ENCODE measurements around the gene HMG20A. TPM values are rescaled to one million over a fixed set of nuclear protein-coding genes. Genes with fewer than 3 reads are reported as not detected.
A peak's percentile ranks its signal among the peaks of the same experiment; 100 is the strongest.

HMG20A gene
- total RNA-seq, 1 experiment from 2014 or later = 50.0 TPM

DNA sequence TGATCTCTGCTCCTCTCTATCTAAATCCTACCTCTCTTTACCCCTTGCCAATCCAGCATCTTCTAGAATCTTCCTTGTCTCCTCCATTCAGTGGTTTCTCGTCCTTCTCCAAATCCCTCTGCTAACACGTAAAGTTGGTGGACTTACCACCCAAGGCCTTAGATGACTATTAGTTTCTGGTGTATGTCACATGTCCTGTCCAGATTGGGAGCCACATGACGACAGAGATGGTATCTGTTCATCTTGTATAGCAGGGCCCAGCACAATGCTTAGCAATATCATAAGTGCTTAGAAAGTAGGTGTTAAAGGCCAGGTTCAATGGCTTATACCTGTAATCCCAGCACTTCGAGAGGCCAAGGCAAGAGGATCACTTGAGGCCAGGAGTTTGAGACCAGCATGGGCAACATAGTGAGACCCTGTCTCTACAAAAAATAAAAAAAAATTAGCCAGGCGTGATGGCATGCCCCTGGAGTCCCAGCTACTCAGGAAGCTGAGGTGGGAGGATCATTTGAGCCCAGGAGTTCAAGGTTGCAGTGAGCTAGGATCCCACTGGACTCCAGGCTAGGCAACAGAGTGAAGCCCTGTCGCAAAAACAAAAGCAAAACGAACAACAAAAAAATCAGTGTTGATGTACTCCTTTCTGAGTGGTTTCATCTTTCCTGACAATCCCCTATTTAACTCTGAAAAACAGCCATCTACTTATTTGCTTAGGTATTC lies 81.8 kb downstream of the HMG20A start:
- Histone ChIP-seq H3K4me1 (peaks cover 15% of the 10 kb centered on the region), H3K27me3 (no peaks in the 10 kb centered on the region), H3K27ac (no peak overlapping the region), H3K36me3 (no peaks in the 10 kb centered on the region), H3K4me3 (no peak overlapping the region), H3K9me3 (replicated peaks) (no peaks in the 10 kb centered on the region)
- no peak for DNase-seq

DNA sequence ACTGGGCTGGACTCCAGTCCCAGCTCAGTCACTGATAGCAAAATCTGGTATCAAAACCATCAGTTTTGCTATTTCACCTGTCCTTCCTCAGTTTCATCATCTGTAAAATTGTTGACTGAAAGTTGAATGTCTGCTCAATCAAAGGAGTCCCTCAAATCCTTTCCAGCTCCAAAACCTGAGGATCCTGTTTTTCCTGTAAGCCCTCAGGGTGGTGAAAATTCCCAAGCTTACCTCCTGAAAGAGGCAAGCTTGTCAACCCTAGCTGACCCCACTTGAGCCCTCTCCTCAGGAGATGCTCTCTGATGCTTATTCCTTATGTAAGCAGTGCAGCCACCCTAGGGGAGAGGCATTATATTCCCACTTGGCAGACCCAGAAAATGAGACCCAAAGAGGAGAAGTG lies 82.6 kb downstream of the HMG20A start:
- Histone ChIP-seq H3K4me3 (no peak overlapping the region), H3K4me1 (peaks cover 22% of the 10 kb centered on the region), H3K9me3 (replicated peaks) (no peaks in the 10 kb centered on the region), H3K36me3 (no peaks in the 10 kb centered on the region), H3K27ac (no peak overlapping the region), H3K27me3 (no peaks in the 10 kb centered on the region)
- no peak for DNase-seq

DNA sequence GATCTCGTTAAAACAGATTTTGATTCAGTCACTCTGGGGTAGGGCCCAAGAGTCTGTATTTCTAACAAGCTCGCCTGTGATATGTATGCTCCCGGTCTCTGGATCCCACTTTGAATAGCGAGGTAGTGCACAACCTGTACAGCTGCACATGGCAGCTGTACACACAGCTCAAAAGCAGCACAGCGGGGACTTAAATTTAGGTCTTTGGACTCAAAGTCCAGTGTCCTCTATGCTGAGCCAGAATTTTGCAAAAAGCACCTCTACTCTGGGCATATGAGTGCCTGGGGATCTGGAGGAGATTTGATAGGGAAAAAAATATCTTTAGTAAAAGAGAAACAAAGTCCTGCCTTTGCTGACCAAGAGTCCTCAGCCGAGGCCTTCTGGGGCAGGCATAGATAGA lies 83.1 kb downstream of the HMG20A start:
- no peaks in the 10 kb centered on the region for H3K9me3 ChIP-seq (replicated peaks)
- DNase-seq = no peak
- peaks cover 27% of the 10 kb centered on the region for H3K4me1 ChIP-seq
- H3K27me3 ChIP-seq = no peaks in the 10 kb centered on the region
- H3K27ac ChIP-seq = no peak overlapping the region
- H3K36me3 ChIP-seq = no peaks in the 10 kb centered on the region
- no peak overlapping the region for H3K4me3 ChIP-seq

DNA sequence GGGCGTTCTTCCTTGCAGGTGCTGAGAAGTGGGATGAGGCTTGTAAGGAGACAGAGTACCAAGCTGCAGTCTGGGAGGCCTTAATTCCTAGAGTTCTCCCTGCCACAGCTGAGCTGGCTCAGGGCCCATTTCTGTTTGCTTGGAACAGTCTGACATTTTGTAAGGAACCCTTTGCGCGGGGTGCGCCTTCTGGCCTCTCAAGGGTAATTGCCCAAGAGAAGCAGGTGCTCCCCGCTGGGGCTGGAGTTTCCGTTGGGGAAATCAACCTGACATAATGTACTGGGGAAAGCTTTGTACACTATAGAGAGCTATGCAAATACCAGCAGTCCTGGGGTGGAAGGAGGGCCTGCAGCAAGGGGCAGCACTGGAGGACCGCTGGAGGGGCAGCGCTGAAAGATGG lies 83.6 kb downstream of the HMG20A start:
- Histone ChIP-seq H3K4me1 (peaks cover 29% of the 10 kb centered on the region), H3K27me3 (no peaks in the 10 kb centered on the region), H3K4me3 (no peak overlapping the region), H3K27ac (no peak overlapping the region), H3K9me3 (replicated peaks) (no peaks in the 10 kb centered on the region), H3K36me3 (no peaks in the 10 kb centered on the region)
- DNase-seq = peak; percentile 44 to 65

DNA sequence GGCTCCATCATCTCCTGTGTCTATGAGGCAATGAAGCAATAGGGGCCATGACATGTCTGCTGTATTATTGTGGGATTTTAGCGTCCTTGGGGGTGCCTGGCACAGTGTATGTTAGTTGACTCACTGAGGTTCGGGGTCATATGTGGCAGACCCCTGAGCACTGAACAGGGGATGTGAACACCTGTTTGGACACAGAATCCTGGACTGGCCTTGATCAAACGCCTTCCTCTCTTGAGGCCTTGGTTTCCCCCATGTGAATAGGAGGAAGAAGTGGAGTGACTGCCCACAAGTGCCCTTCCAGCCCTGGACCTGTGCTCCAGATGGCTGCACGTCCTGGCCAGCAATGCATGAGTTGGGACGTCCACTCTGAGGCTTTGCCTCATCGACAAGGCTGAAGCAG lies 84.2 kb downstream of the HMG20A start:
- H3K4me3 ChIP-seq = no peak overlapping the region
- no peaks in the 10 kb centered on the region for H3K27me3 ChIP-seq
- H3K36me3 ChIP-seq = no peaks in the 10 kb centered on the region
- H3K27ac ChIP-seq = no peak overlapping the region
- peaks cover 29% of the 10 kb centered on the region for H3K4me1 ChIP-seq
- no peak for DNase-seq
- no peaks in the 10 kb centered on the region for H3K9me3 ChIP-seq (replicated peaks)

DNA sequence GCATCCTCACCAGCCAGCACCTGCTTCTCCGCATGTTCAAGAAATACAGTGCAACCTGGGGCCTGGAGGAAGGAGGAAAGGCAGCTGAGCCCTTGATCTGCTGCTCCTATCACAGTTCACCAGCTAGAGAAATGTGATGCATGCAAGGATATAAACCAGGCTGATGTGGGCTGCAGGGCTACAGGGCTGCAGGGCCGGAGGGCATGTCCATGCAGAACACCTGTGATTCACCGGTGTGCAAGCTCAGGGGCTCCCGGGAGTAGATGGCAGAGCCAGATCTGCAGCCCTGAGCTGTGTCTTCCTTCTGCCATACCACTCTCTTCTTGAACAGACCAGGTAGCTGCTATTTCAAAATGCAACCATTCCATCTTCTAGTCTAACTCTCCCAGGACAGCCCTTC lies 84.9 kb downstream of the HMG20A start:
- DNase-seq = no peak
- H3K4me3 ChIP-seq = no peak overlapping the region
- no peaks in the 10 kb centered on the region for H3K9me3 ChIP-seq (replicated peaks)
- no peak overlapping the region for H3K27ac ChIP-seq
- no peaks in the 10 kb centered on the region for H3K27me3 ChIP-seq
- H3K36me3 ChIP-seq = no peaks in the 10 kb centered on the region
- peaks cover 29% of the 10 kb centered on the region for H3K4me1 ChIP-seq

DNA sequence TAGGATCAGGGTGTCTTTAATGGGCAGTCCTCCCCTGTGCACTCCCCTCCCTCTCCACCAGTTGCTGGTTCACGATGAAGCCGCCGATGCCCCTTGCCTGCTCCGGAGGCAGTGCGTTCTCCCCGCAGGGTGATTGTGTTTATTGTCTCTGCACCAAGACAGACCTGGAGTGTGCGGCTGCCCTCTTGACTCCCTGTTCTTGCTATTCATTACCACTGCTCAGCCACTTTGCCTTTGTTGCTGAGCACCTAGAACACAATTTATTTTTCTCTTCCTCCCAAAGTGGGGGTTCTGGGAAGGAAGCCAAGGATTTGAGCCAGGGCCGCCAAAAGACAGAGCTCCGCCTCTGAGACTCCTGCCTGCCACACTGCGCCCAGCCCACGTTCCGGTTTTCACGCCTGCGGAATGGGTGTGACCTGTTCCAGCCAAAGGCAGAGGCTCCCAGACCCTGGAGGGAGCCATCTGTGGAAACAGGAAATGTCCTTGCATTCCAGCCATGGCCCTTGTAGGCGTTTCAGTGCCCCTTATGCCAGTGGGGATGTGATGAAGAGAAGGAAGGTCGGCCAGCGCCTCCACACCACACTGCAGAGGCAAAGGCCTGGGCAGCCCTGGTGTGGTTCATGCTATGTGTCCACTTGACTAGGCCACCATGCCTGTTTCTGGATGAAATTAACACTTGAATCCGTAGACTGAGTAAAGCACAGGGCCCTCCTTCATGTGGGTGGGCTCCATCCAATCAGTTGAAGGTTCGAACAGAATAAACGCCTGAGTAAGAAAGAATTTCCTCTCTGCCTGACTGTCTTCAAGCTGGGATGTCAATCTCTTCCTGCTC lies 85.8 kb downstream of the HMG20A start:
- peak overlapping the region; percentile 0; the same call in 1 of the 2 replicates for H3K27ac ChIP-seq
- peaks cover 29% of the 10 kb centered on the region for H3K4me1 ChIP-seq

DNA sequence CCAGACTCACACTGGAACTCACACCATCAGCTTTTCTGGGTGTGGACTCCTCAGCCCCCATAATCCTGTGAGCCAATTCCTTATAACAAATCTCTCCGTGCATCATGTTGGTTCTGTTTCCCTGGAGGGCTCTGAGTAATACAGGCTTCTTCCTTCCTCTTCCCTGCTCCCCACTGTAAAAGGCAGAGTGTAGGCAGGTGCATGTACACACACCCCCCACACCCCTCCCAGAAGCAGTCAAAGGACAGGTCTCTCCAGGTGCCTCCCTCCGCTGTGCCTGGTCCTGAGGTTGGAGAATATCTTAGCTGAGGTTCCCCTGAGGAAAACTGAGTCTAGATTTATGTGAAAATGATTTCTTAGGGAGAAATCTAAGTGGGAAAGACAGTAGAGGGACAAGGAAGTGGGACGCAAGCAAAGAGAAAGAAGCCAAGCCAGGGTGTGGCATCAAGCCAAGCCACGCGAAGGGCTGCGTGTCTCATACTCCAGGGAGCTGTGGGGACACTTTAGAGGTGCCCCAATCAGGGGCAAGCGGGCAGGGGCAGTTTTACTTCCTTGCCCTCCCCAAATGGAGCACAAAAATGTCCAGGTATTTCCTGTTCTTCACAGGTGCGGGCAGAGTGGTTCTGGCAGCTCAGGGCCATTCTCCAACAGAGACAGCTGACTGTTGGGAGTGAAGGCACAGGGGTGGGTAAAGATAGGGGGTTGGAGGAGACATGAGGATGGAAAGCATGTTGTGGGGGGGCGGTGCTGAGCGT lies 86.6 kb downstream of the HMG20A start:
- H3K4me1 ChIP-seq = peaks cover 29% of the 10 kb centered on the region
- peaks cover 3% of the 10 kb centered on the region; the same call in 1 of the 2 replicates for H3K9me3 ChIP-seq (replicated peaks)
- H3K27ac ChIP-seq = peak overlapping the region; percentile 29; the same call in 1 of the 2 replicates
- no peaks in the 10 kb centered on the region for H3K36me3 ChIP-seq
- H3K4me3 ChIP-seq = peak overlapping the region; percentile 21; the same call in 1 of the 2 replicates
- peak in 1 of 2 experiments; percentile 49 for DNase-seq
- H3K27me3 ChIP-seq = no peaks in the 10 kb centered on the region

More for the DNA sequence above, 85.8 kb downstream of the HMG20A start:
- H3K27me3 ChIP-seq = no peaks in the 10 kb centered on the region
- H3K4me3 ChIP-seq = peak overlapping the region; percentile 33
- no peaks in the 10 kb centered on the region for H3K9me3 ChIP-seq (replicated peaks)
- peak; percentile 71 to 72 for DNase-seq
- H3K36me3 ChIP-seq = no peaks in the 10 kb centered on the region

DNA sequence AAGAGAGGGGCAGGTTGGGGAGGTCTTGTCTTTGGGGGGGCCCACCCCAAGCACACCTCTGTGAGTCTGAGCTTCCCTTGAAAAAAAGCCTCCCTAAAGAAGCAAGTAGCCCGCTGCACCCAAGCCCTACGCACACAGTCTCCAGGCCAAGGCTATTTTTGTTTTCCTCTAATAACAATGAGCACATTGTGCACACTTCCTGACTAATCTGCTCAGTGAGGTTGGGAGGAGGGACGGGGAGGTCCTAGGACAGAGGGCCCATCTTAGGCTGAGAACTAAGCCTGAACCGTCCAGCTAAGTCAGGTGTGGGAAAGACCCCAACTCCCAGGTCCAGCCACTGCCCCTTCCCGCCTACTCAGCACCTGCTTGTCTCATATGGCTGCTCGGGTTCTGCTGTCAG lies 87.2 kb downstream of the HMG20A start:
- peaks cover 29% of the 10 kb centered on the region for H3K4me1 ChIP-seq
- H3K4me3 ChIP-seq = no peak overlapping the region; the same call in 1 of the 2 replicates
- peak; percentile 60 to 80 for DNase-seq
- H3K36me3 ChIP-seq = no peaks in the 10 kb centered on the region
- H3K9me3 ChIP-seq (replicated peaks) = peaks cover 3% of the 10 kb centered on the region; the same call in 1 of the 2 replicates
- no peaks in the 10 kb centered on the region for H3K27me3 ChIP-seq
- H3K27ac ChIP-seq = peak overlapping the region; percentile 29; the same call in 1 of the 2 replicates

DNA sequence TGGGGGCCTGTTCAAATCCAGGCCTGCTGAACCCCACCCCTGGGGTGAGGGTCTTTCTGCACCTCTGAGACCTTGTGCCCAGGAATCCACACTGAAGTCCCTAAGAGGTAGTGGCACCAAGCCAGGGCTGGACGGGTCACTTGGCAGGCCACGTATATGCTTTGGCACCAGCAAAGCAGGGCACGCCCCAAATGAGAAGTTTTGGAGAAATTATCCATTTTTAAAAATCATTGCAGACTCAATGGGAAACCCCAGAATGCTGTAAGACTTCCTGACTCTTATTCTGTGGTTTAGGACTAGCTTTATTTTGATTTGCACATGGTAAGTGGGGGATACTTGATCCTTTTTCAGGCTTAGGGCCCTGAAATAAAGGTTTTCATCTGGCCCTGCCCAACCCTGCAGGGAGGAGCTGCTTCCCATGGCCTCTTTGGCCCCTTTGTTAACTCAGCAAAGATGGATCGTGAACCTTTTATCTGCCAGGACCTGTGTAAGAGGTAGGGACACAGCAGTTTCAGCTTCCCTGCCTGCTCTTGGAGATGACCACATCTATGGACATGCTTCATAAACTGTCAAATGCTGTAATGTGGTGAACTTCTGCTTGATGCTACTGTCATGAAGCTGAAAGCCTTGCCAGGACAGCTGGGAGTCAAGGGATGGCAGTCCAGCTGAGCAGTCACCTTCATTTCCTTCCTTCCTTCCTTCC lies 88.0 kb downstream of the HMG20A start:
- Histone ChIP-seq H3K4me1 (peaks cover 29% of the 10 kb centered on the region), H3K27ac (no peak overlapping the region), H3K36me3 (no peaks in the 10 kb centered on the region), H3K9me3 (replicated peaks) (peaks cover 3% of the 10 kb centered on the region; the same call in 1 of the 2 replicates), H3K27me3 (no peaks in the 10 kb centered on the region), H3K4me3 (no peak overlapping the region)
- DNase-seq = peak in 1 of 2 experiments; percentile 38

DNA sequence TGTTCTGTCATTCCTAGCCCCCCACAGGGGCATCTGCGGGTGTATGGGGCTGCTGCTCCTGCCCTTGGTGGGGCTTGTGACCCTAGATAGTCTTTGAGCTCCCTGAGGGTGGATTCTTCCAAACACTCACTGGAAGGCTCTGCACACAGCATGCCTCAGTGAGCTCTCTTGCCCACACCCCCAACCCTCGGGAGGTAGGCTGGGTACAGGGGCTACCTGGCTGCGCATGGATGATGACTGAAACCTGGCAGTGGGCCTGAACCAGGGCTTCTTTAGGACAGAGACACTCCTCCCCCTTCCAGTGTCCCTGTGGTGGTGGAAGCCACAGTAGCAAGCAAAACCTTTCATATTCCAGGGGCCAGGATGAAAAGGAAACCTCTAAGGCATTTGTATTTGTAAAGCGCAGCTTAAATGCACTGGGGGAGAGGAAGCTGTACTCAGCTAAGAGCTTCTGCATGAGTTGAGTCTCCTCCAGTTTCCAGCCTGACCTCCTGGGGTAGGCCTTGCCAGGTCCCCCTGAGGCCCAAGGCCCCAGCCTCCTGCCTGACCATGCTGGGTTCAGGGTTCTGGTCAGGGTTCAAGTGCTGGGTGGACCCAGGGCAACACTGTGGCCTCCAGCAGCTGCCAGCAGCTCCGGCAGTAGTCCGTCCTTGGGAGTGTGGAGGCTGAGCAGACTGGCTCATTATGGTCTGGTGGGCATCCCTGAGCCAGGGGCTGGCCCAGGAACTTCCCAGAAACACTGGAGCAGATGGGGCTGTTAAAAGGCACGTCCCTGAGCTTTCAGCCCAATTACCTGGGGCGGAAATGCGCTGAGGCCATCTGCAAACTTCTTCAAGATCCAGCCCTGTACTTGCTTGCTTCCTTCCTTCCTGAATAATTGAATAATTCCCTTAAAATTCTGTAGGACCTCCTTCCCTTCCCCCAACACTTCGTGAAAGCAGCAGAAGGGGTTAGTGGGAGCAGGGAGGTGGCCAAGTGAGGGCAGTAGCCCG lies 89.7 kb downstream of the HMG20A start:
- Histone ChIP-seq H3K4me3 (no peak overlapping the region), H3K27me3 (no peaks in the 10 kb centered on the region), H3K9me3 (replicated peaks) (peaks cover 3% of the 10 kb centered on the region; the same call in 1 of the 2 replicates), H3K27ac (no peak overlapping the region), H3K36me3 (no peaks in the 10 kb centered on the region), H3K4me1 (peaks cover 29% of the 10 kb centered on the region)
- DNase-seq = no peak

DNA sequence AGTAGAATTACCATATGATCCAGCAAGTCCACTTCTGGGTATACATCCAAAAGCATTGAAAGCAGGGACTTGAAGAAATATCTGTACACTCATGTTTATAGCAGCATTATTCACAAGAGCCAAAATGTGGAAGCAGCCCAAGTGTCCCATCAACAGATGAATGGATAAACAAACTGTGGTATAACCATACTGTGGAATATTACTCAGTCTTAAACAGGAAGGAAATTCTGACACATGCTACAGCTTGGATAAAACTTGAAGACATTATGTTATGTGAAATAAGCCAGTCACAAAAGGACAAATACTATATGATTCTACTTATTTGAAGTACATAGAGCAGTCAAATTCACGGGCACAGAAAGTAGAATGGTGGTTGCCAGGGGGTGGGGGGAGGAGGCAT lies 91.2 kb downstream of the HMG20A start:
- Histone ChIP-seq H3K27ac (no peak overlapping the region), H3K4me3 (no peak overlapping the region), H3K9me3 (replicated peaks) (peaks cover 3% of the 10 kb centered on the region; the same call in 1 of the 2 replicates), H3K27me3 (no peaks in the 10 kb centered on the region), H3K4me1 (peaks cover 21% of the 10 kb centered on the region), H3K36me3 (no peaks in the 10 kb centered on the region)
- DNase-seq = no peak

DNA sequence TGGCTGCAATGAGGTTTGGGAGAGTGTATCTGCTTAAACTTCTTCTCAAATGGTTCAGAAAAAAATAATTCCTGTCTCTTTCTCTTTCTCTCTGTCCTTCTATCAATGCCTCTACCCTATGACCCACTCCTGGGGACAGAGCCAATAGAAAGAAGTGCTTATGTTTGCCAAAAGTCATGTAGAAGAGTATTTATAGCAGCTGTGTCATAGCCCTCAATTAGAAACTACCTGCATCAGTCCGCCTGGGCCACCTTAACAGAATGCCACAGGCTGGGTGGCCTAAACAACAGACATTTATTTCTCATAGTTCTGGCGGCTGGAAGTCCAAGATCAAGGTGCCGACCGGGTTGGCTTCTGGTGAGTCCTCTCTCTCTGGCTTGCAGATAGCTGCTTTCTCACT lies 92.5 kb downstream of the HMG20A start:
- no peaks in the 10 kb centered on the region for H3K36me3 ChIP-seq
- H3K27me3 ChIP-seq = no peaks in the 10 kb centered on the region
- no peak overlapping the region for H3K27ac ChIP-seq

More for the DNA sequence above, 92.5 kb downstream of the HMG20A start:
- H3K9me3 ChIP-seq (replicated peaks) = peaks cover 3% of the 10 kb centered on the region; the same call in 1 of the 2 replicates
- H3K4me1 ChIP-seq = peaks cover 8% of the 10 kb centered on the region
- DNase-seq = no peak
- H3K4me3 ChIP-seq = no peak overlapping the region

All from SJCRH30 (cell line).